Testis (tissue), 3 donors: ENCODE data around the gene ACOX2. TPM values are rescaled to one million over a fixed set of nuclear protein-coding genes. Genes with fewer than 3 reads are reported as not detected.

Experiments used
- DNase-seq: peaks from one replicate; pipeline ENCODE4 v3.0.0-alpha.2; 2019
- H3K27ac ChIP-seq, 2 donors: fragments of 200-600 bp; sonication (generic); one replicate each; pipeline ENCODE4 v1.5.1; 2019
- H3K27me3 ChIP-seq: fragments of 200-600 bp; sonication (generic); one replicate; pipeline ENCODE4 v1.5.1; 2019
- H3K36me3 ChIP-seq: fragments of 200-600 bp; sonication (generic); one replicate; pipeline ENCODE4 v1.5.1; 2017; ENCODE audit warnings: low read depth; ENCODE audit errors: missing control alignments
- H3K4me1 ChIP-seq: fragments of 200-600 bp; sonication (generic); one replicate; pipeline ENCODE4 v1.5.1; 2019
- H3K4me3 ChIP-seq, 2 donors: fragments of 200-600 bp; sonication (generic); one replicate each; pipeline ENCODE4 v1.5.1; 2017 to 2019
- H3K9me3 ChIP-seq: fragments of 200-600 bp; sonication (generic); one replicate; pipeline ENCODE4 v1.5.1; 2017
- POLR2A ChIP-seq: fragments of 450-650 bp; IDR thresholded peaks from one replicate; pipeline ENCODE4 v1.6.1; 2017; ENCODE audit warnings: antibody characterized with exemption, mild to moderate bottlenecking, moderate library complexity
- WGBS, 2 donors: methylation state at CpG; one replicate each; pipeline ENCODE4 v1.1.5; 2018; 5-methylcytosine and 5-hydroxymethylcytosine counted together
- intact Hi-C: fragments of 100-400 bp; cut with DNase I; formaldehyde crosslinking; loops from one replicate; pipeline ENCODE4 v1.15.1; 2023; ENCODE audit warnings: low total_unique reads
- polyA plus RNA-seq: library from polyadenylated mRNA; stranded (reverse); fragments of 350-450 nt; fragmentation: Illumina TruSeq; extraction: RNeasy Lipid Tissue Mini Kit (QIAGEN cat#74804); gene quantifications from one replicate; pipeline ENCODE4 v1.2.3, GENCODE V29; 2014; ENCODE audit warnings: low read depth, low replicate concordance; ENCODE audit not compliant: insufficient read depth
- total RNA-seq, 2 donors: library from RNA; depleted of rRNA; stranded (reverse); fragments of >200 nt; gene quantifications; one replicate each; pipeline ENCODE4 v1.2.3, GENCODE V29; 2016
- TF ChIP-seq, protein P1 (sequence below), 3 experiments: fragments of 450-650 bp in 2 of 3; fragments of 200-600 bp in 1 of 3; sonication (generic) in 1 of 3; IDR thresholded peaks; one replicate each; pipeline ENCODE4 v1.5.1; 2016 to 2019; ENCODE audit warnings: antibody characterized with exemption in 3 of 3, mild to moderate bottlenecking in 2 of 3, moderate library complexity in 1 of 3

The ACOX2 gene
- total and polyA plus RNA-seq, 3 donors from 2014 or later = 27.1 to 55.9 (median 46.1) TPM

DNA sequence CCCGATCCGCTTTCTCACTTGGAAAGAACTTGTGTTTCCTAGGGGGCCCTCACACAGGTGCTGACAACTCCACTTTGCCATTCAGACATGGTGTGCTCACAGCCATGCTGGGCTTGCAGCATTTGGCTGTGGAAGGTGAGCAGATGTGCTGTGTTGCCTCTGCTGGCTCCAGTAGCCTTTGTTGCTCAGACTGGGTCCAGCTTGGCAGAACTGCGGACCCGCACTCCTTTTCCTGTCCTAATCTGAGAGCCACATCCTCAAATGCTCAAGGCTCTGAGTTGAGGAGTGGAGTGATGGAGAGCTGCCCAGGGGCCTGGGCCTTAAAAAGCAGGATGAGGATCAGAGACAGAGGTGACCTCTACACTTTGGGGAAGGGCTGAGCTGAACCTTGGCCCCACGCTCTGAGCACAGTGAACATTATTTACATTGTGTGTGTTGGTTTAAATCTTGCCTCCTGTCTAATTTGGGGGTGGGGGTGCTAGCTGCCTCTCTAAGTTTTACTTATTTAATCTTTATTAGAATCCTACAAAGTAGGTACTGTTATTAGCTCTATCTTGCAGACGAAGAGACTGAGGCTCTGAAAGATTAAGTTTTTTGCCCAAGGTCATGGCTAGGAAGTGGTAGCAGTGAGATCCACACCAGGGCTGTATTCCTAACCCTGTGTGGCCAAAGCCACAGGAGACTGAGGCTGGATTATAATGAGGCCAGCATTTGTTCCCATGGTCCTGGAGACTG, 17.2 kb downstream of the ACOX2 start:
- intact Hi-C loops = no loop called here
- H3K27ac ChIP-seq = no peak overlapping the region
- TF ChIP-seq, protein P1, sequence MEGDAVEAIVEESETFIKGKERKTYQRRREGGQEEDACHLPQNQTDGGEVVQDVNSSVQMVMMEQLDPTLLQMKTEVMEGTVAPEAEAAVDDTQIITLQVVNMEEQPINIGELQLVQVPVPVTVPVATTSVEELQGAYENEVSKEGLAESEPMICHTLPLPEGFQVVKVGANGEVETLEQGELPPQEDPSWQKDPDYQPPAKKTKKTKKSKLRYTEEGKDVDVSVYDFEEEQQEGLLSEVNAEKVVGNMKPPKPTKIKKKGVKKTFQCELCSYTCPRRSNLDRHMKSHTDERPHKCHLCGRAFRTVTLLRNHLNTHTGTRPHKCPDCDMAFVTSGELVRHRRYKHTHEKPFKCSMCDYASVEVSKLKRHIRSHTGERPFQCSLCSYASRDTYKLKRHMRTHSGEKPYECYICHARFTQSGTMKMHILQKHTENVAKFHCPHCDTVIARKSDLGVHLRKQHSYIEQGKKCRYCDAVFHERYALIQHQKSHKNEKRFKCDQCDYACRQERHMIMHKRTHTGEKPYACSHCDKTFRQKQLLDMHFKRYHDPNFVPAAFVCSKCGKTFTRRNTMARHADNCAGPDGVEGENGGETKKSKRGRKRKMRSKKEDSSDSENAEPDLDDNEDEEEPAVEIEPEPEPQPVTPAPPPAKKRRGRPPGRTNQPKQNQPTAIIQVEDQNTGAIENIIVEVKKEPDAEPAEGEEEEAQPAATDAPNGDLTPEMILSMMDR (IDR thresholded peaks at IDR 0.05) = no peak
- TF ChIP-seq POLR2A = no peak
- H3K4me1 ChIP-seq = no peaks in the 10 kb centered on the region
- DNase-seq = no peak
- no peaks in the 10 kb centered on the region for H3K36me3 ChIP-seq
- no peaks in the 10 kb centered on the region for H3K27me3 ChIP-seq
- no peaks in the 10 kb centered on the region for H3K9me3 ChIP-seq
- no peak overlapping the region for H3K4me3 ChIP-seq
- 85 to 94% methylated on average over 6 of the region's 6 CpGs for WGBS, 2 donors

DNA sequence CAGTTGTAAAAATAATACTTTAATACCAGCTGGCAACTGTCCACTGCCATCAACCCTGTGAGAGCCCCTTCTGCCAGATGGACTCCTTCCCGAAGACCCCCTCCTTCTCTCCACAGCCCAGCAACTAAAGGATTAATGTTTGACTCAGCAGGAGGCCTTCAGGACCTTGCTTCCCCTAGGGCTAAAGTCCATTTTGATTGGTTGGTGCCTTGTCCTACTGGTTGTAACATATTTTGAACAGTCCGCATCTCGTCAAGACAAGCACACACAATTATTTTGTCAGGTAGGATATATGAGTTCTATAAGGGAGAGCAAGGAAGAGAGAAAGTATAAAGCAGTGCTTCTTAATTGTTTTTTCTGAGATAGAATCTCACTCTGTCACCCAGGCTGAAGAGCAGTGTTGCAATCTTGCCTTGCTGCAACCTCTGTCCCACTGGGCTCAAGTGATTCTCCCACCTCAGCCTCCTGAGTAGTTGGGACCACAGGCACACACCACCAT, 18.6 kb downstream of the ACOX2 start:
- no peaks in the 10 kb centered on the region for H3K27me3 ChIP-seq
- TF ChIP-seq POLR2A = no peak
- TF ChIP-seq, protein P1 (IDR thresholded peaks at IDR 0.05) = no peak
- intact Hi-C loops = no loop called here
- 68 to 71% methylated on average over 3 of the region's 3 CpGs for WGBS, 2 donors
- no peaks in the 10 kb centered on the region for H3K4me1 ChIP-seq
- H3K36me3 ChIP-seq = no peaks in the 10 kb centered on the region
- H3K9me3 ChIP-seq = no peaks in the 10 kb centered on the region
- no peak for DNase-seq
- H3K27ac ChIP-seq = no peak overlapping the region
- H3K4me3 ChIP-seq = no peak overlapping the region

DNA sequence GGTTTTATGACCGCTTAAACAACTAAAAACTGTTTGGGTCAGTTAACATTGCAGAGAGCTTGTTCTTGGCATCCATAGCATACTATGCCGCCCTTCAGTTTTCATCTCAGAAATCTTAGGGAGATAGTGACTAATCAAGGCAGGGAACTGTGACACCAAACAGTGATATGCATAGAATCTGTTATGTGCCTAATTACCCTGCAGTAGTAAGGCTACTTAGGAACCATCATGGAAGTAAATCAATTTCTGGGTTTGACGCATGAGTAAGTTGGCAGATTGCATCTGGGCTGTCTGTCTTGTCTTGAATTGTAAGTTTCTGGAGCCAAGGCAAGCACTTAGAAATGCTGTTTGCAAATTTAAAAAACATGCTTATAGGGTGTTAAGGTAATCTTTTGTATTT, 22.6 kb downstream of the ACOX2 start:
- Histone ChIP-seq H3K27ac (no peak overlapping the region), H3K36me3 (no peaks in the 10 kb centered on the region), H3K4me3 (no peak overlapping the region), H3K9me3 (no peaks in the 10 kb centered on the region), H3K27me3 (no peaks in the 10 kb centered on the region), H3K4me1 (no peaks in the 10 kb centered on the region)
- DNase-seq = no peak
- TF ChIP-seq, protein P1 (IDR thresholded peaks at IDR 0.05) = no peak
- TF ChIP-seq POLR2A = no peak
- 91 to 95% methylated on average over 3 of the region's 3 CpGs for WGBS, 2 donors
- intact Hi-C loops = no loop called here

DNA sequence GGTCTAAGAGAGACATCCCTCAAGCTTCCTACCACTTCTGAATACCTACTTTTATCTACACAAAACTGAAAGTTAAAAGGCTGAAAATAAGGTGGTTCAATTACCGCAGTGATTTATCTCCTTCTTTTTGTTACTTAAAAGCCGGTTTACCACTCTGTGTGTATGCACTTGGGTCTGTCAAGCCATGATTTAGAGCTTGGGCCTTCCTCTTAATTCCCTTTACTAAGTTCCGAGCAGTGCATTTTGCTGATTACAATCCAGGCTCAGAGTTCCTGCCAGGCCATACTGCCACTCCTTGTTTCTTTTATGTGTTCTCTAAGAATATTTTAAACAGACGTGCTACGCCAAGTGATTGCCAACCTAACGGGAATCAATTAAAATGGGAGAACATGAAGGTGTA, 28.6 kb downstream of the ACOX2 start:
- Histone ChIP-seq H3K4me3 (no peak overlapping the region), H3K36me3 (no peaks in the 10 kb centered on the region), H3K27me3 (no peaks in the 10 kb centered on the region), H3K4me1 (no peaks in the 10 kb centered on the region), H3K27ac (no peak overlapping the region), H3K9me3 (no peaks in the 10 kb centered on the region)
- TF ChIP-seq, protein P1 (IDR thresholded peaks at IDR 0.05) = no peak
- no peak for TF ChIP-seq POLR2A
- intact Hi-C loops = no loop called here
- DNase-seq = no peak
- WGBS, 2 donors = 69 to 77% methylated on average over 6 of the region's 6 CpGs
